ENCODE data around the gene CRYBA2. TPM values are rescaled to one million over a fixed set of nuclear protein-coding genes. Genes with fewer than 3 reads are reported as not detected.

The CRYBA2 gene
- total RNA-seq, 1 experiment from 2014 or later = not detected

- ChIA-PET POLR2A (interaction anchor here (2.5 kb wide), 1 partner anchor 9 kb away, joined by 9 read pairs; no protein-coding TSS in a partner anchor), RAD21 (ENCODE audit: low non-redundant PET in 1 of 2, low total read pairs in 2 of 2, uncharacterized antibody in 2 of 2, unreplicated experiment in 2 of 2) (interaction anchor here in 1 of 2 experiments (0.6 to 0.7 kb wide), 2 partner anchors 8 to 45 kb away, joined by 3 to 4 read pairs; no protein-coding TSS in a partner anchor), CTCF (interaction anchor here (0.7 to 5.1 kb wide), 11 partner anchors 9 to 160 kb away, joined by 3 to 30 read pairs (median 4); no protein-coding TSS in a partner anchor)
- intact Hi-C loops (cut with micrococcal nuclease) = no loop called here
- H3K4me3 ChIP-seq (replicated peaks in 1 of 2; ENCODE audit: low read depth in 1 of 2, low read length in 2 of 2) = no peak overlapping the region
- no peaks in the 10 kb centered on the region for H4K20me1 ChIP-seq (ENCODE audit: insufficient read depth)
- no peak overlapping the region for H3K4me2 ChIP-seq (ENCODE audit: low read length)
- DNase-seq (ENCODE audit: low read depth, low spot score) = no peak
- H3K27me3 ChIP-seq (ENCODE audit: insufficient read depth, low read length) = no peaks in the 10 kb centered on the region
- no peaks in the 10 kb centered on the region for H3K36me3 ChIP-seq (ENCODE audit: control insufficient read depth in 1 of 2, insufficient read depth in 2 of 2, low read length in 2 of 2)
- H3K9me2 ChIP-seq (ENCODE audit: insufficient read depth) = no peaks in the 10 kb centered on the region
- ATAC-seq = no peak
- no peak overlapping the region for H2AFZ ChIP-seq (ENCODE audit: low read depth, low read length, poor library complexity, severe bottlenecking)
- no peak overlapping the region for H3K27ac ChIP-seq (ENCODE audit: low read depth, low read length)
- H3K9me3 ChIP-seq (ENCODE audit: control insufficient read depth in 1 of 2, insufficient read depth in 1 of 2, low read depth in 1 of 2, low read length in 2 of 2) = no peaks in the 10 kb centered on the region; a peak in 1 of 4 replicates
- no peak overlapping the region for H3K9ac ChIP-seq (ENCODE audit: low read length)
- TF ChIP-seq SP1 (IDR thresholded peaks at IDR 0.05; ENCODE audit: low read depth) = no peak
- TF ChIP-seq REST (IDR thresholded peaks at IDR 0.05; ENCODE audit: low read depth) = no peak
- no peak for TF ChIP-seq JUND (IDR thresholded peaks at IDR 0.05)
- TF ChIP-seq MAX (IDR thresholded peaks at IDR 0.05) = no peak
- TF ChIP-seq ZFX (IDR thresholded peaks at IDR 0.05) = no peak
- no peak for TF ChIP-seq YY1 (IDR thresholded peaks at IDR 0.05; ENCODE audit: extremely low read depth, insufficient replicate concordance, low read depth, low read length)
- TF ChIP-seq SRF (IDR thresholded peaks at IDR 0.05; ENCODE audit: low read depth) = no peak
- H3K4me1 ChIP-seq (ENCODE audit: control insufficient read depth in 1 of 2, insufficient read depth in 2 of 2, low read length in 2 of 2) = no peaks in the 10 kb centered on the region
- H3K79me2 ChIP-seq (ENCODE audit: insufficient read depth, low read length) = no peaks in the 10 kb centered on the region
- no TSS peak for BruUV-seq (replicated peaks)
Measured at GRCh38 chr2:219010873-219011272, 17.7 kb upstream of the CRYBA2 start.

Data from HCT116 (cell line).